DOHH2 (cell line): ENCODE results near the gene EIPR1.
"Not testable (repeated sequence)": the region's sequence is repeated elsewhere in the genome, so short reads cannot be mapped to it uniquely, and the experiment has no call there.

Experiments
- H3F3A ChIP-seq: fragments of 200-600 bp; sonication (generic), shearing (Covaris generic); 2 replicates; pipeline ENCODE4 v1.6.0; 2016; ENCODE audit warnings: antibody characterized with exemption, mild to moderate bottlenecking; ENCODE audit not compliant: control insufficient read depth, insufficient read depth
- H3K27ac ChIP-seq: fragments of 200-600 bp; sonication (generic); 2 replicates; pipeline ENCODE4 v1.5.1; 2014; ENCODE audit warnings: low read depth, mild to moderate bottlenecking, low read length, moderate library complexity
- H3K27me3 ChIP-seq: fragments of 200-600 bp; sonication (generic); 2 replicates; pipeline ENCODE4 v1.6.1; 2014; ENCODE audit warnings: mild to moderate bottlenecking, low read length, mixed read lengths; ENCODE audit not compliant: control insufficient read depth
- H3K36me3 ChIP-seq: fragments of 200-600 bp; sonication (generic); 2 replicates; pipeline ENCODE4 v1.6.1; 2014; ENCODE audit warnings: mild to moderate bottlenecking, low read length, moderate library complexity, mixed read lengths; ENCODE audit not compliant: control insufficient read depth
- H3K4me1 ChIP-seq: fragments of 200-600 bp; sonication (generic); 2 replicates; pipeline ENCODE4 v1.6.1; 2014; ENCODE audit warnings: mild to moderate bottlenecking, low read length, mixed read lengths; ENCODE audit not compliant: control insufficient read depth
- H3K4me2 ChIP-seq: fragments of 200-600 bp; sonication (generic); 2 replicates; pipeline ENCODE4 v1.6.0; 2014; ENCODE audit warnings: mild to moderate bottlenecking, low read length, moderate library complexity
- H3K4me3 ChIP-seq: fragments of 200-600 bp; sonication (generic); 2 replicates; pipeline ENCODE4 v1.5.1; 2014; ENCODE audit warnings: mild to moderate bottlenecking, low read length, mixed read lengths
- H3K79me2 ChIP-seq: fragments of 200-600 bp; sonication (generic); 2 replicates; pipeline ENCODE4 v1.6.1; 2014; ENCODE audit warnings: mild to moderate bottlenecking, low read length, mixed read lengths; ENCODE audit not compliant: control insufficient read depth
- H3K9me2 ChIP-seq: fragments of 200-600 bp; sonication (generic); replicated peaks from 2 replicates; pipeline ENCODE4 v1.6.1; 2014; ENCODE audit warnings: mild to moderate bottlenecking, low read length, mixed read lengths; ENCODE audit not compliant: control insufficient read depth
- H3K9me3 ChIP-seq: fragments of 200-600 bp; sonication (generic); 2 replicates; pipeline ENCODE4 v1.6.1; 2014; ENCODE audit warnings: antibody characterized with exemption, low read length, mixed read lengths; ENCODE audit not compliant: control insufficient read depth, insufficient read depth
- H4K20me1 ChIP-seq: fragments of 200-600 bp; sonication (generic); 2 replicates; pipeline ENCODE4 v1.6.0; 2014; ENCODE audit warnings: low read depth, mild to moderate bottlenecking, antibody characterized with exemption, low read length, moderate library complexity; ENCODE audit not compliant: control insufficient read depth, insufficient read depth
- CTCF ChIP-seq: fragments of 200-600 bp; sonication (generic); IDR thresholded peaks from one replicate; pipeline ENCODE4 v1.5.1; 2014; ENCODE audit warnings: antibody characterized with exemption, mild to moderate bottlenecking, low read depth, low read length; ENCODE audit not compliant: poor library complexity, severe bottlenecking
- EZH2phosphoT487 ChIP-seq: fragments of 200-600 bp; sonication (generic); IDR thresholded peaks from 2 replicates; pipeline ENCODE4 v1.6.1; 2017; ENCODE audit warnings: borderline replicate concordance, mild to moderate bottlenecking, antibody characterized with exemption, low read length, moderate library complexity, mixed read lengths

The EIPR1 gene

GRCh38 chr2:3361518-3362389 lies 15.9 kb downstream of the EIPR1 start:
- Histone ChIP-seq H3K4me2 (no peak overlapping the region), H3K79me2 (peaks cover 92% of the 10 kb centered on the region), H3K36me3 (peaks cover 4% of the 10 kb centered on the region; the same call in 1 of the 2 replicates), H4K20me1 (0 out of 2 replicates have a peak, but pooled peaks cover 4% of the 10 kb centered on the region), H3F3A (0 out of 2 replicates have a peak, but pooled peaks cover 2% of the 10 kb centered on the region), H3K4me1 (peaks cover 35% of the 10 kb centered on the region), H3K9me3 (no peaks in the 10 kb centered on the region), H3K27ac (no peak overlapping the region), H3K4me3 (no peak overlapping the region), H3K9me2 (no peaks in the 10 kb centered on the region), H3K27me3 (no peaks in the 10 kb centered on the region)
- no peak for TF ChIP-seq CTCF
- no peak for TF ChIP-seq EZH2phosphoT487

- Histone ChIP-seq H3K79me2 (peaks cover 76% of the 10 kb centered on the region), H3K27ac (no peak overlapping the region), H3K36me3 (peaks cover 25% of the 10 kb centered on the region), H3F3A (0 out of 2 replicates have a peak, but pooled peaks cover 2% of the 10 kb centered on the region), H3K9me3 (no peaks in the 10 kb centered on the region), H3K4me1 (peaks cover 24% of the 10 kb centered on the region), H3K4me2 (no peak overlapping the region; the same call in 1 of the 2 replicates), H3K9me2 (no peaks in the 10 kb centered on the region), H3K4me3 (no peak overlapping the region), H4K20me1 (0 out of 2 replicates have a peak, but pooled peaks cover 4% of the 10 kb centered on the region), H3K27me3 (no peaks in the 10 kb centered on the region)
- TF ChIP-seq CTCF (no peak), EZH2phosphoT487 (no peak)
These were observed 19.7 kb downstream of the EIPR1 start for GRCh38 chr2:3357926-3358325.

GRCh38 chr2:3357446-3357845 lies 20.2 kb downstream of the EIPR1 start:
- H3K9me3 ChIP-seq, H3K27ac ChIP-seq, H4K20me1 ChIP-seq, H3K9me2 ChIP-seq, H3F3A ChIP-seq, H3K27me3 ChIP-seq, H3K4me2 ChIP-seq, H3K4me3 ChIP-seq: not testable (repeated sequence)
- Histone ChIP-seq H3K4me1 (peaks cover 20% of the 10 kb centered on the region), H3K36me3 (peaks cover 30% of the 10 kb centered on the region), H3K79me2 (peaks cover 71% of the 10 kb centered on the region)

GRCh38 chr2:3356799-3357198 lies 20.8 kb downstream of the EIPR1 start:
- Histone ChIP-seq H3K9me2 (no peaks in the 10 kb centered on the region), H3K4me3 (no peak overlapping the region), H3K79me2 (peaks cover 65% of the 10 kb centered on the region), H3K36me3 (peaks cover 32% of the 10 kb centered on the region), H3K4me2 (no peak overlapping the region), H3K4me1 (peaks cover 16% of the 10 kb centered on the region), H3F3A (0 out of 2 replicates have a peak, but pooled peaks cover 2% of the 10 kb centered on the region), H3K9me3 (no peaks in the 10 kb centered on the region), H3K27ac (no peak overlapping the region), H4K20me1 (no peaks in the 10 kb centered on the region), H3K27me3 (no peaks in the 10 kb centered on the region)
- TF ChIP-seq CTCF (no peak), EZH2phosphoT487 (no peak)
